ENCODE results near the gene PLEKHS1.

- no peak for TF ChIP-seq YY1 (IDR thresholded peaks at IDR 0.05; ENCODE audit: insufficient read depth, insufficient read length)
- TF ChIP-seq SUZ12 (IDR thresholded peaks at IDR 0.05; ENCODE audit: extremely low read depth, insufficient read depth, insufficient read length) = no peak
- TF ChIP-seq ZNF274 (IDR thresholded peaks at IDR 0.05; ENCODE audit: low read depth, low read length) = no peak
Measured at GRCh38 chr10:113712755-113713639, 38.5 kb upstream of the PLEKHS1 start.
